Dendritic cell treated with granulocyte-macrophage colony-stimulating factor and Interleukin-4, amounts not matched to agents 40 ng/mL and 50 ng/mL, for 4 days (primary cell): ENCODE data around the gene GNB3.
A peak's percentile ranks its signal among the peaks of the same experiment; 100 is the strongest.

Experiments
- H3K27ac Mint-ChIP-seq: one replicate; pipeline ENCODE4 v1.8.0; 2022; ENCODE audit warnings: mild to moderate bottlenecking, mixed read lengths
- H3K27me3 Mint-ChIP-seq: one replicate; pipeline ENCODE4 v1.8.0; 2022; ENCODE audit warnings: mild to moderate bottlenecking, mixed read lengths
- H3K36me3 Mint-ChIP-seq: one replicate; pipeline ENCODE4 v1.8.0; 2022; ENCODE audit warnings: low read depth, mixed read lengths
- H3K4me1 Mint-ChIP-seq: one replicate; pipeline ENCODE4 v1.8.0; 2022; ENCODE audit warnings: low read depth, mixed read lengths
- H3K4me3 Mint-ChIP-seq: one replicate; pipeline ENCODE4 v1.8.0; 2022; ENCODE audit warnings: mild to moderate bottlenecking, moderate library complexity, mixed read lengths
- H3K9me3 Mint-ChIP-seq: one replicate; pipeline ENCODE4 v1.8.0; 2022; ENCODE audit warnings: mixed read lengths
- intact Hi-C: fragments of 100-400 bp; cut with micrococcal nuclease; formaldehyde crosslinking; loops from one replicate; pipeline ENCODE4 v1.15.0; 2022

GNB3 gene

DNA sequence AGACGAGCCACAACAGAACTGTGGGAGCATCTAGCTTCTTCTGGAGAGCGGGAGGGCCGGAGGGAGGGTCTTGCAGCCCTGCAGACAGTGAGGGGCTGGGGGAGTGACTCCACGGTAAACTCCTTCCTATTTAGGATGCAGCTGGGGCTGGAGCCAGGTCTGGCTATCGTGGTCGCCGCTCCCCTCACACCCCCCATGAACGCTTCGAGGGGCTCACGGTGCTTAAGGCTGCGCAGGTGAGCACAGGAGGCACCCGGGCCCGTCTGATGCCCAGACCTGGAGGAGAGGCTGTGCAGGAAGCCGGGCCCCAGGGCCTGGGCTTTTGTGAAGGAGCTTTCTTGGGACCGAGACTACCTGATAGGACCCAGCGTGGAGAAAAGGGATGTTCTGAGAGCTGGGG is 3.9 kb upstream of the GNB3 start:
- Mint-ChIP-seq H3K4me1 (peaks cover 5% of the 10 kb centered on the region), H3K27me3 (peaks cover 8% of the 10 kb centered on the region), H3K9me3 (no peaks in the 10 kb centered on the region), H3K36me3 (no peaks in the 10 kb centered on the region), H3K27ac (no peak overlapping the region), H3K4me3 (no peak overlapping the region)
- intact Hi-C loops, result no loop called here

DNA sequence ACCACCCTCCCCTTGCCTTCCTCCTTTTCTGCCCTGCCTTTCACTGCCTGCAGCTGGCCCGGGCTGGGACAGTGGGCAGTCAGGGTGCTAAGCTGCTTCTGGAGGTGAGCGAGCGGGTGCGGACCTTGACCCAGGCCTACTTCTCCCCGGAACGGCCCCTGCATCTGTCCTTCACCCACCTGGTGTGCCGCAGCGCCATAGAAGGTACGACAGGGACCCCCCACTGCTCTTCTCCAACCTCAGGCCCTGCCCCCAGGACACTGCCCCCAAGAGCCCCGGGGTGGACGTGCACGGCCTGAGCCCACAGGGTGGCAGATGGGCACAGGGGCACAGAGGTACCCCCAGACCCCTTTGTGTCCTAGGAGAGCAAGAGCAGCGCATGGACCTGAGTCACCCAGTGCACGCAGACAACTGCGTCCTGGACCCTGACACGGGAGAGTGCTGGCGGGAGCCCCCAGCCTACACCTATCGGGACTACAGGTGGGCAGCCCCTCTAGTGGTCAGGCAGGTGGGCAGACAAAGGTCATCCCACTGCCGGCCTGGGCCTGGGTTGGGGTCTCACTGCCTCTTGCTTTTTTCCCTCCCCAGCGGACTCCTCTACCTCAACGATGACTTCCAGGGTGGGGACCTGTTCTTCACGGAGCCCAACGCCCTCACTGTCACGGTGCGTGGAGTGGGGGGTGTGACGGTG is 3.2 kb upstream of the GNB3 start:
- peaks cover 5% of the 10 kb centered on the region for H3K27me3 Mint-ChIP-seq
- no peaks in the 10 kb centered on the region for H3K9me3 Mint-ChIP-seq
- no peak overlapping the region for H3K27ac Mint-ChIP-seq
- H3K4me3 Mint-ChIP-seq, result no peak overlapping the region
- peaks cover 5% of the 10 kb centered on the region for H3K4me1 Mint-ChIP-seq
- intact Hi-C loops, result no loop called here
- no peaks in the 10 kb centered on the region for H3K36me3 Mint-ChIP-seq

DNA sequence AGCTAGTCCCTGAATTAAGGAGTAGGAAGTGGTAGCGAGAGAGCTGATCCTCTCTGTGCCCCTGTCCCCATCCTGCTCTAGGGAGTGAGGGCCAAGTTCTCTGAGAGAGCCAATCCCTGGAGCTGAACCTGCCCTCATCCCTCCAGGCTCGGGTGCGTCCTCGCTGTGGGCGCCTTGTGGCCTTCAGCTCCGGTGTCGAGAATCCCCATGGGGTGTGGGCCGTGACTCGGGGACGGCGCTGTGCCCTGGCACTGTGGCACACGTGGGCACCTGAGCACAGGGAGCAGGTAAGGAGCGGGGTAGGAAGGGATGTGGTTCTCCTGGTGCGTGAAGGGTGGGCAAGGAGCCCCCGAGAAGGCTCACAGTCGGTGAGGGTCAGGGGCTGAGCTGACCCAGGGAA is 1.9 kb upstream of the GNB3 start:
- Mint-ChIP-seq H3K4me3 (no peak overlapping the region), H3K36me3 (no peaks in the 10 kb centered on the region), H3K9me3 (no peaks in the 10 kb centered on the region), H3K27ac (no peak overlapping the region), H3K4me1 (peaks cover 5% of the 10 kb centered on the region), H3K27me3 (peaks cover 10% of the 10 kb centered on the region)
- intact Hi-C loops, result no loop called here

DNA sequence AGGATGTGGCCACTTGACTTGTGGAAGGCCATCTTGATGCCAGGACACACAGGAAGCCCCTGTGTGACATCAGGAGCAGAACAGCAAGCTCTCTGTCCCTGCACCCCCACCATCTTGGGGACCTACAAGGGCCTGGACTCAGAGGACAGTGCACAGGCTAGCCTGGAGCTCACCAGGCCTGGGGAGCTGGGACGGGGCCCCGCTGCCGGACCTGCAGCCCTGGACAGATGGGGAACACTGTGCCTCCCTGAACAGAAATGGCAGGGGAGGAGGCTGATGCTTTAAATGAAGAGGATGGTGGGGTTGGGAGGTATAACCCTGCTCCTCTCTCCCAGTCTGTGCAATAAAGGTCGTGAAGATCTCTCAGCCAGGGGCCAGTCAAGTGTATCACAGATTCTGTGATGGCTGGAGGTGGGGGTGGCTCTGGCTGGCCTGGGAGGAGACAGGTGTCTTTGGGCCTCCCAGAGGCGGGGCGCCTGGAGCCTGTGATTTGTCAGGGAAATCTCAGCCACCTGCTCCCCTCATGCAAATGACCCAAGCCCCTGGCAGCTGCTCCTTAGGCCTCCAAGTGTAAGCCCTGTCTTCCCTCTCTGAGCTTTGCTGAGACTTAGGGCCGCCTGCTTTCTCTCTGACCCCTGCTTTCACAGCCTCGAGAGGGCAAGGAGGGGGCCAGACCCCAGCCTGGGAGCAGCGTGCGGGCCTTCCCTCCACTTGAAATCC is 1.1 kb upstream of the GNB3 start:
- peaks cover 5% of the 10 kb centered on the region for H3K4me1 Mint-ChIP-seq
- intact Hi-C loops, result no loop called here
- peaks cover 10% of the 10 kb centered on the region for H3K27me3 Mint-ChIP-seq
- H3K4me3 Mint-ChIP-seq, result no peak overlapping the region
- no peak overlapping the region for H3K27ac Mint-ChIP-seq
- H3K9me3 Mint-ChIP-seq, result no peaks in the 10 kb centered on the region
- no peaks in the 10 kb centered on the region for H3K36me3 Mint-ChIP-seq

DNA sequence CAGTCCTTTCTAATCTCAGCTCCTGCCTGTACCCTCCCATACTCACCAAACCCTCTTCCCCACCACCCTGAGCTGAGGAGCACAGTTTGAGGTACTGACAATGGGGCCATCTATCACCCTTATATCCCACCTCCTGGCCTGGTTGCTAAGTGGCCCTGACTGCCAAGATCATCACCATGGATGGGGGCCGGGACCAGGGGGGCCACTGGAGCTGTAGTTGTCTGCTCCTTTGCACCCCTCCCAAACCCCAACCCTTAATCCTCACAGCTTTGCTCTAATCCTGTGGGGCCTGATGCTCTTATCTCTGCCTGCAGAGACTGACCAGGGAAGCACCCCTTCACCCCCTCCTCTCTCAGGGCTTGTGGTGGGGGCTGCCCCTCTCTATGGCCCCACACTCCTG is 395 bp upstream of the GNB3 start:
- no peaks in the 10 kb centered on the region for H3K9me3 Mint-ChIP-seq
- H3K27ac Mint-ChIP-seq, result no peak overlapping the region
- no peak overlapping the region for H3K4me3 Mint-ChIP-seq
- intact Hi-C loops, result no loop called here
- peaks cover 10% of the 10 kb centered on the region for H3K27me3 Mint-ChIP-seq
- no peaks in the 10 kb centered on the region for H3K36me3 Mint-ChIP-seq
- peaks cover 5% of the 10 kb centered on the region for H3K4me1 Mint-ChIP-seq

DNA sequence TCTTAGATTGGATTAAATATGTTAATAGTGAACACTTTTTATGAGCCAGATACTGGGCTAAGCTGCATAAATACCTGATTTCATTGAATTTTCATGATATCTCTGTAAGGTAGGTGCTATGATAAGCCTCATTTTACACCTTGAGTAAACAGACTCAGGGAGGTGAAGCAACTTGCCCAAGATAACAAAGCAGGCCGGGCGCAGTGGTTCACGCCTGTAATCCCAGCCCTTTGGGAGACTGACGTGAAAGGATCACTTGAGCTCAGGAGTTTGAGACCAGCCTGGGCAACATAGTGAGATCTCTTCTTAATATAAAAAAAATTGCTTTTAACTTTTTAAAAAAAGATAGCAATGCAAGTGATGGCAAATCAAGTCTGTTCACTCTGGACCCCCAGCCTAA is 1.4 kb downstream of the GNB3 start:
- H3K36me3 Mint-ChIP-seq, result no peaks in the 10 kb centered on the region

DNA sequence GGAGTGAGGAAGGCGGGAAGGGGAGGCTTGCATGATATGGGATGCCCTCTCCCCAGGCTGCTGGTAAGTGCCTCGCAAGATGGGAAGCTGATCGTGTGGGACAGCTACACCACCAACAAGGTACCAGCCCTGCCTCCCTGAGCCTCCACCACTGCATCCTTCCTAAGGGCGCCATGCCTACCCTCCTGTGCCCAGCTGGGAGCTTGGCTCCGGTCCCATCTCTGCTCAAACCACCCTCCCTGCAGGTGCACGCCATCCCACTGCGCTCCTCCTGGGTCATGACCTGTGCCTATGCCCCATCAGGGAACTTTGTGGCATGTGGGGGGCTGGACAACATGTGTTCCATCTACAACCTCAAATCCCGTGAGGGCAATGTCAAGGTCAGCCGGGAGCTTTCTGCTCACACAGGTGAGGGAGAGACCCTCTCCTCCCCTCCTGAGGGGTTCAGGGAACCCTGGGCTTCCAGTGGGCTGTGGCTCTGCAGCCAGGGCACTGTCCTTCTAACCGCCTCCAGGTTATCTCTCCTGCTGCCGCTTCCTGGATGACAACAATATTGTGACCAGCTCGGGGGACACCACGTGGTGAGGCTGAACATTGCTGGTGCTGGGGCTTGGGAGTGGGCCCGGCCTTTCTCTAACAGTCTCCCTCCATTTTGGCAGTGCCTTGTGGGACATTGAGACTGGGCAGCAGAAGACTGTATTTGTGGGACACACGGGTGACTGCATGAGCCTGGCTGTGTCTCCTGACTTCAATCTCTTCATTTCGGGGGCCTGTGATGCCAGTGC is 2.6 kb downstream of the GNB3 start:
- Mint-ChIP-seq H3K9me3 (no peaks in the 10 kb centered on the region), H3K27me3 (peaks cover 10% of the 10 kb centered on the region), H3K27ac (no peak overlapping the region), H3K4me3 (no peak overlapping the region), H3K36me3 (no peaks in the 10 kb centered on the region), H3K4me1 (peaks cover 16% of the 10 kb centered on the region)
- intact Hi-C loops, result no loop called here

More for the DNA sequence above, 1.4 kb downstream of the GNB3 start:
- Mint-ChIP-seq H3K27ac (no peak overlapping the region), H3K4me3 (no peak overlapping the region), H3K27me3 (peaks cover 10% of the 10 kb centered on the region), H3K4me1 (peaks cover 17% of the 10 kb centered on the region), H3K9me3 (no peaks in the 10 kb centered on the region)
- intact Hi-C loops, result no loop called here

DNA sequence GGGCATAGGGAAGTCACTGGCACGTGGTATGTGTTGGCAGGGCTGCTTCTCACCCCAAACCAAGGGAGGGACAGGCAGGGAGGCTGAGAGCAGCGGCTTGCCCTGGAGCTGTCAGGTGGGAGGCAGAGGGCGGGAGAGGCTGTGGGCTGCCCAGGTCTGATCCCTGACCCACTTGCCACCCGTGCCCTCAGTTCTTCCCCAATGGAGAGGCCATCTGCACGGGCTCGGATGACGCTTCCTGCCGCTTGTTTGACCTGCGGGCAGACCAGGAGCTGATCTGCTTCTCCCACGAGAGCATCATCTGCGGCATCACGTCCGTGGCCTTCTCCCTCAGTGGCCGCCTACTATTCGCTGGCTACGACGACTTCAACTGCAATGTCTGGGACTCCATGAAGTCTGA is 4.7 kb downstream of the GNB3 start:
- H3K27me3 Mint-ChIP-seq, result peaks cover 10% of the 10 kb centered on the region
- H3K4me1 Mint-ChIP-seq, result peaks cover 24% of the 10 kb centered on the region
- H3K9me3 Mint-ChIP-seq, result no peaks in the 10 kb centered on the region
- H3K4me3 Mint-ChIP-seq, result no peak overlapping the region
- intact Hi-C loops, result no loop called here
- no peaks in the 10 kb centered on the region for H3K36me3 Mint-ChIP-seq
- H3K27ac Mint-ChIP-seq, result no peak overlapping the region

DNA sequence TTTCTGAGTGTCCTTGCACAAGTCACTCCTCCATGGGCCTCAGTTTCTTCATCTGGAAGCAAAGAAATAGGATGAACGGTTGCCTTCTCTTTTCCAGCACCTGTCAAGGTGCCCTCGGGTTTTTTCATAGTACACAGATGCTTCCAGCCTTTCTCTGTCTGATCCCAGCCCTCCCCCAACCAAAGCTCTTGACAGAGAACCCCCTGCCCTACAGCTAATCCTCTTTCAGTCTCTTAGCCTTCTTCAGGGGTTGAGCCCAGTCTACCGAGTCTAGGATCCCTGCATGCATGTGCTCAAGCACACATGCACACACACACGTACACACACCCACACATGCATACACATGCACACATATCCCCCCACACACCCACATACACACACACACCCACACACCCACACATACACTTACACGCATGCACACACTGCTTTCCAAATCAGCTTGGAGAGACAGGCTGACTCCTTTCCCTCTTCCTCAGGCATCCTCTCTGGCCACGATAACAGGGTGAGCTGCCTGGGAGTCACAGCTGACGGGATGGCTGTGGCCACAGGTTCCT is 5.7 kb downstream of the GNB3 start:
- intact Hi-C loops, result no loop called here
- Mint-ChIP-seq H3K36me3 (peaks cover under 1% of the 10 kb centered on the region), H3K4me3 (no peak overlapping the region), H3K27me3 (peaks cover 10% of the 10 kb centered on the region), H3K4me1 (peaks cover 28% of the 10 kb centered on the region), H3K27ac (no peak overlapping the region), H3K9me3 (no peaks in the 10 kb centered on the region)

DNA sequence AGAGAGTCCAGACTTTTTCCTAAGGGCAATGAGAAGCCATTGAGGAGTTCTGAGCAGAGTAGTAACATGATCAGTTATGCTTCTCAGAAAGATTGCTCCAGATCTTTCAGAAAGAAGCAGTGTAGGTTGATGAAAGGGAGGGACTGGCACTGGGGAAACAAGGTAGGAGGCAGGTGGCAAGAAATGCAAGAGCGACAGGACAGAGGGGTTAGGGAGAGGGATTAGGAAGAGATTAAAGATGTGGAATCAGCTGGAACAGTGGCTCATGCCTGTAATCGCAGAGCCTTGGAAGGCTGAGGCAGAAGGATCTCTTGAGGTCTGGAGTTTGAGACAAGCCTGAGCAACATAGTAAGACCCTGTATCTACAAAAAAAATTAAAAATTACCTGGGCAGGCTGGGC is 7.0 kb downstream of the GNB3 start:
- Mint-ChIP-seq H3K27ac (peak overlapping the region; percentile 16), H3K27me3 (peaks cover 8% of the 10 kb centered on the region), H3K9me3 (no peaks in the 10 kb centered on the region), H3K4me3 (no peak overlapping the region), H3K4me1 (peaks cover 29% of the 10 kb centered on the region), H3K36me3 (peaks cover 13% of the 10 kb centered on the region)
- intact Hi-C loops, result no loop called here

DNA sequence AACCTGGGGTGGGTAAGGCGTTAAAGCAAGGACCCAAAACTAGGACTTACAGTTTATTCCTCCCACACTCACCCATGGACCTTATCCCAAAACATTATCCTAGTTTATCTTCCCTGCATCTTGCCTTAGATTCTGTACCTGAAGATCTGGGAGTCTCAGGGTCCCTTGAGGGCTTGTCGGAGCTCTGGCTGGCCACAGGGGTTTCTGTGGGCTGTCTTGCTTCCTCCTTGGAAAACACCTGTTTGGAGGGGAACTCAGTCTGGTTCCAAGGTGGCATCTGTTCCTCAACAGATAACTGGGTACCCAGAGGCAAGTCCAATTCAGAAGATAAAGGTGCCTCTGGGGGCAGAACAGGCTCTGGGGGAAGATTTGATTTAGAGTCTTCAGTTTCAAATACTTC is 8.7 kb downstream of the GNB3 start:
- intact Hi-C loops, result no loop called here
- Mint-ChIP-seq H3K4me3 (no peak overlapping the region), H3K9me3 (no peaks in the 10 kb centered on the region), H3K4me1 (peaks cover 46% of the 10 kb centered on the region), H3K27ac (no peak overlapping the region), H3K27me3 (no peaks in the 10 kb centered on the region), H3K36me3 (peaks cover 23% of the 10 kb centered on the region)

DNA sequence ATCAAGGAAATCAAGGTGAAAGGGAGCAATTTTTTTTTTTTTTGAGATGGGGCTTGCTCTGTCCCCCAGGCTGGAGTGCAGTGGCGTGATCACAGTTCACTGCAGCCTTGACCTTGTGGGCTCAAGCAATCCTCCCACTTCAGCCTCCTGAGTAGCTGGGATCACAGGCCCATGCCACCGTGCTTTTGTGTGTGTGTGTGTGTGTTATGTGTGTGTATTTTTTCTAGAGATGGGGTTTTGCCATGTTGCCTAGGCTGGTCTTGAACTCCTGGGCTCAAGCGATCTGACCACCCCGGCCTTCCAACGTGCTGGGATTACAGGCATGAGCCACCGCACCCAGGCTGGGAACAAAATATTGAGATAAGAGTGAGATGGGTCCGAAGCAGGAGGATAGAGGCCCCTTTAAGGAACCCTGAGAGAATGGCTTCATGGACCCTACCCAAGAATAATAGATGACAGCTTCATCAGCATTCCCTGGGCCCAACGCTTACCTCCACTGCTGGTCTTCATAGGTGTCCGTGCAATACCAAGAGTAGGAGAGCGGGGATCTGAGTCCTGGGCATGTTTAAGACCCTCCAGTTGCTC is 9.3 kb downstream of the GNB3 start:
- intact Hi-C loops, result no loop called here
- no peaks in the 10 kb centered on the region for H3K9me3 Mint-ChIP-seq
- peaks cover 24% of the 10 kb centered on the region for H3K36me3 Mint-ChIP-seq
- H3K27ac Mint-ChIP-seq, result peak overlapping the region; percentile 91
- no peak overlapping the region for H3K4me3 Mint-ChIP-seq
- H3K27me3 Mint-ChIP-seq, result no peaks in the 10 kb centered on the region
- peaks cover 46% of the 10 kb centered on the region for H3K4me1 Mint-ChIP-seq

DNA sequence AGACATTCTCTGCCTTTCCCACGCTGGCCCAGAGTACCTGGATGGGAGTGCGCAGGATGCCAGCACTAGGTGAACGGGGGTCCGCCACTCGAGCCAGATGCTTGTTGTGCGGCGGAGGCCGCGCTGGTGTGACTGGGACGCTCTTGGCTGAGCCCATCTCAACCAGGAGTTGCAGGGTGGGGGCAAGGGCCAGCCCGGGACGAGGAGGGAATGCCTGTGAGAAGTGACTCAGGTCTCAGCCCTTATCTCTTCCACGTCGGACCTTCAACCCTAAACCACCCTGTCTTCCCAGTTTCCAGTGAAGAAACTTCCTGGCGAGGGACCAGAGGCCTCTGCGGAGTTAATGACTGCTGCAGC is 10.0 kb downstream of the GNB3 start:
- Mint-ChIP-seq H3K4me1 (peaks cover 46% of the 10 kb centered on the region), H3K27me3 (no peaks in the 10 kb centered on the region), H3K9me3 (no peaks in the 10 kb centered on the region), H3K27ac (peak overlapping the region; percentile 91), H3K36me3 (peaks cover 30% of the 10 kb centered on the region), H3K4me3 (no peak overlapping the region)
- intact Hi-C loops, result no loop called here
